Activated CD4-positive, alpha-beta T cell treated with anti-CD3 and anti-CD28 coated beads for 36 hours (primary cell): ENCODE results near the gene CHTOP. TPM values are rescaled to one million over a fixed set of nuclear protein-coding genes. Genes with fewer than 3 reads are reported as not detected.

Source experiments
- ATAC-seq: fragments of 200-7000 bp; cut with Tn5 transposase; one replicate; pipeline ENCODE4 v1.10.0; 2021; ENCODE audit warnings: mild to moderate bottlenecking, moderate library complexity
- CTCF ChIA-PET: fragments of 350-600 bp; sonication (Branson Sonifier 250); formaldehyde crosslinking; loops from one replicate; lab custom pipeline; 2021; ENCODE audit warnings: antibody characterized with exemption; lab: Charles Lee
- POLR2A ChIA-PET: fragments of 350-600 bp; sonication (Branson Sonifier 250); formaldehyde crosslinking; loops from one replicate; lab custom pipeline; 2021; ENCODE audit warnings: antibody characterized with exemption, inconsistent platforms; lab: Charles Lee
- DNase-seq: peaks from one replicate; pipeline ENCODE4 v3.0.0-alpha.2; 2020
- H3K27ac Mint-ChIP-seq: one replicate; pipeline ENCODE4 v1.8.0; 2021; ENCODE audit warnings: mixed read lengths
- H3K27me3 Mint-ChIP-seq: one replicate; pipeline ENCODE4 v1.8.0; 2021; ENCODE audit warnings: mixed read lengths
- H3K36me3 Mint-ChIP-seq: one replicate; pipeline ENCODE4 v1.8.0; 2021; ENCODE audit warnings: low read depth, mixed read lengths
- H3K4me1 Mint-ChIP-seq: one replicate; pipeline ENCODE4 v1.8.0; 2021; ENCODE audit warnings: mixed read lengths
- H3K4me3 Mint-ChIP-seq: one replicate; pipeline ENCODE4 v1.8.0; 2021; ENCODE audit warnings: mild to moderate bottlenecking, moderate library complexity, mixed read lengths
- H3K9me3 Mint-ChIP-seq: one replicate; pipeline ENCODE4 v1.8.0; 2021; ENCODE audit warnings: low read depth, mixed read lengths
- intact Hi-C, 2 experiments: fragments of 100-400 bp; cut with DNase I in 1 of 2; cut with micrococcal nuclease in 1 of 2; formaldehyde crosslinking; loops; one replicate each; pipeline versions ENCODE4 v1.14.2 to v1.15.1; 2022 to 2024; cut with DNase I, micrococcal nuclease
- microRNA-seq: library from miRNA; unstranded; fragments of <30 nt; microRNA quantifications from one replicate; pipeline ENCODE4 v1.2.0, GENCODE V29; 2021; ENCODE audit warnings: borderline replicate concordance
- total RNA-seq, 2 experiments: library from RNA; stranded (reverse); gene quantifications; one replicate each; pipeline ENCODE4 v1.2.3, GENCODE V29; 2021

Gene CHTOP
- total RNA-seq, 2 experiments from 2014 or later = 85.1 to 91.4 TPM

GRCh38 chr1:153685544-153686340 is 51.9 kb downstream of the CHTOP start:
- DNase-seq (no peak), ATAC-seq (no peak)
- Mint-ChIP-seq H3K4me3 (no peak overlapping the region), H3K4me1 (no peaks in the 10 kb centered on the region), H3K27me3 (peaks cover 15% of the 10 kb centered on the region), H3K9me3 (no peaks in the 10 kb centered on the region), H3K36me3 (no peaks in the 10 kb centered on the region), H3K27ac (no peak overlapping the region)
- ChIA-PET CTCF (interaction anchor here (0.6 kb wide), 2 partner anchors 301 to 1683 kb away, joined by 3 to 4 read pairs; no protein-coding TSS in a partner anchor), POLR2A (interaction anchor here (0.6 to 0.7 kb wide), 2 partner anchors 124 to 280 kb away, joined by 3 read pairs; no protein-coding TSS in a partner anchor)
- intact Hi-C loops = no loop called here

GRCh38 chr1:153687346-153688125 is 53.7 kb downstream of the CHTOP start:
- CTCF ChIA-PET = no interaction called here
- Mint-ChIP-seq H3K36me3 (no peaks in the 10 kb centered on the region), H3K9me3 (no peaks in the 10 kb centered on the region), H3K27ac (no peak overlapping the region), H3K27me3 (peaks cover 5% of the 10 kb centered on the region), H3K4me3 (no peak overlapping the region), H3K4me1 (no peaks in the 10 kb centered on the region)
- intact Hi-C loops = no loop called here
- POLR2A ChIA-PET = no interaction called here
- ATAC-seq (no peak), DNase-seq (no peak)

DNA sequence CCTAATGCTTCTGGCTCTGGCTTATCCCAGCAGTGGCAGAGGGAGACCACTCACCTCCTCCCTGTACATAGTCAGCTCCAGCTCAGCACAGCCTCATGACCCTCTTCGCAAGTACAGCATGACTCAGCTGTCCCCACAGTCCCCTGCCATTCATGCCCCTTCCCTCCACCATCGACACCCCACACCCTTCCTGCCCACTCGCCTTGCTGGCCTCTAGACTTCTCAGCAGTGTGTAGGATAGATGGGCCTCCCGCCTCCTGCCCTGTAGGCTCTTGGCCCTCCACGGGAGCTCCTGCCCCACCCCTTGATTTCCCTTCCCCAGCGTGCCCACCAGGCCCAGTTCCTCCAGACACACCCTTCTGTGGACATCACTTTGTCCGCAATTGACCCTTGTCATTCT is 54.4 kb downstream of the CHTOP start:
- Mint-ChIP-seq H3K27ac (no peak overlapping the region), H3K27me3 (peaks cover 5% of the 10 kb centered on the region), H3K4me1 (no peaks in the 10 kb centered on the region), H3K4me3 (no peak overlapping the region), H3K9me3 (no peaks in the 10 kb centered on the region), H3K36me3 (no peaks in the 10 kb centered on the region)
- no peak for DNase-seq
- ATAC-seq = no peak
- POLR2A ChIA-PET = no interaction called here
- intact Hi-C loops = no loop called here
- CTCF ChIA-PET = no interaction called here

GRCh38 chr1:153688736-153689328 is 55.0 kb downstream of the CHTOP start:
- DNase-seq (no peak), ATAC-seq (no peak)
- Mint-ChIP-seq H3K4me1 (no peaks in the 10 kb centered on the region), H3K27ac (no peak overlapping the region), H3K36me3 (no peaks in the 10 kb centered on the region), H3K9me3 (no peaks in the 10 kb centered on the region), H3K27me3 (peaks cover 3% of the 10 kb centered on the region), H3K4me3 (no peak overlapping the region)
- intact Hi-C loops = no loop called here
- ChIA-PET CTCF (interaction anchor here (0.5 kb wide), 1 partner anchor 22 kb away, joined by 3 read pairs; no protein-coding TSS in a partner anchor), POLR2A (no interaction called here)

- H3K9me3 Mint-ChIP-seq = no peaks in the 10 kb centered on the region
- no peak overlapping the region for H3K4me3 Mint-ChIP-seq
- H3K36me3 Mint-ChIP-seq = no peaks in the 10 kb centered on the region
- ATAC-seq = no peak
- CTCF ChIA-PET = interaction anchor here (1.4 kb wide), 1 partner anchor 17 kb away, joined by 4 read pairs; no protein-coding TSS in a partner anchor
- peaks cover 3% of the 10 kb centered on the region for H3K27me3 Mint-ChIP-seq
- DNase-seq = no peak
- no peak overlapping the region for H3K27ac Mint-ChIP-seq
- H3K4me1 Mint-ChIP-seq = no peaks in the 10 kb centered on the region
- POLR2A ChIA-PET = no interaction called here
- intact Hi-C loops = no loop called here
Measured at GRCh38 chr1:153693466-153693865, 59.6 kb downstream of the CHTOP start.

Small RNA genes within 50 kb of the gene (microRNA-seq; reads per million reads assigned to microRNA genes)
- gene MIR8083 = not detected

Other genes starting within 250 kb of the CHTOP start
- not detected for gene S100A8, start 243.0 kb upstream of the CHTOP start, total RNA-seq
- not detected for gene S100A7A, start 217.5 kb upstream of the CHTOP start, total RNA-seq
- gene S100A7, start 173.4 kb upstream of the CHTOP start, total RNA-seq = not detected
- 100 to 1,000 TPM; 219 to 349 TPM for gene S100A6, start 98.1 kb upstream of the CHTOP start, total RNA-seq
- 1 to 10 TPM; 2.4 to 3.4 TPM for gene S100A5, start 93.1 kb upstream of the CHTOP start, total RNA-seq
- 100 to 1,000 TPM in 1 of 2 experiments, 10 to 100 TPM in 1; 84.8 to 166 TPM for gene S100A4, start 88.3 kb upstream of the CHTOP start, total RNA-seq
- not detected for gene S100A3, start 84.8 kb upstream of the CHTOP start, total RNA-seq
- gene S100A2, start 68.2 kb upstream of the CHTOP start, total RNA-seq = 1 to 10 TPM; 3.3 to 7.0 TPM
- gene S100A16, start 20.9 kb upstream of the CHTOP start, total RNA-seq = not detected
- gene S100A14, start 17.7 kb upstream of the CHTOP start, total RNA-seq = under 1 TPM; 0.14 to 0.34 TPM
- 1 to 10 TPM; 5.4 TPM for gene S100A13, start 6.6 kb upstream of the CHTOP start, total RNA-seq
- gene S100A1, start 5.6 kb upstream of the CHTOP start, total RNA-seq = not detected
- 10 to 100 TPM; 34.2 to 38.4 TPM for gene SNAPIN, start 24.6 kb downstream of the CHTOP start, total RNA-seq
- gene ILF2, start 36.9 kb downstream of the CHTOP start, total RNA-seq = 100 to 1,000 TPM; 325 to 435 TPM
- under 1 TPM; 0.04 to 0.11 TPM for gene NPR1, start 44.6 kb downstream of the CHTOP start, total RNA-seq
- gene INTS3, start 94.0 kb downstream of the CHTOP start, total RNA-seq = 10 to 100 TPM; 52.0 to 58.0 TPM
- gene SLC27A3, start 141.3 kb downstream of the CHTOP start, total RNA-seq = 1 to 10 TPM; 5.9 to 9.3 TPM